H9 (cell line): ENCODE data around the gene PPP1R8. TPM values are rescaled to one million over a fixed set of nuclear protein-coding genes. Genes with fewer than 3 reads are reported as not detected.

Experiments
- DNase-seq: peaks from one replicate; pipeline ENCODE4 v3.0.0-alpha.2; 2017
- H2AFZ ChIP-seq: one replicate; pipeline ENCODE4 v1.6.1; 2013; ENCODE audit warnings: mild to moderate bottlenecking, low read length, control low read depth, moderate library complexity
- H2AK5ac ChIP-seq: 2 replicates; pipeline ENCODE4 v1.6.1; 2013; ENCODE audit warnings: low read length, control low read depth, mixed read lengths; ENCODE audit not compliant: insufficient read length
- H2BK120ac ChIP-seq: one replicate; pipeline ENCODE4 v1.6.1; 2013; ENCODE audit warnings: low read depth, mild to moderate bottlenecking, low read length, control low read depth, inconsistent platforms; ENCODE audit not compliant: poor library complexity, severe bottlenecking
- H2BK12ac ChIP-seq: 2 replicates; pipeline ENCODE4 v1.6.1; 2013; ENCODE audit warnings: low read length, control low read depth, mixed read lengths, low read depth; ENCODE audit not compliant: insufficient read length
- H2BK15ac ChIP-seq: 2 replicates; pipeline ENCODE4 v1.6.1; 2013; ENCODE audit warnings: low read depth, low read length, control low read depth
- H2BK20ac ChIP-seq: one replicate; pipeline ENCODE4 v1.6.1; 2013; ENCODE audit warnings: low read depth, mild to moderate bottlenecking, low read length, control low read depth, inconsistent platforms; ENCODE audit not compliant: poor library complexity, severe bottlenecking
- H2BK5ac ChIP-seq: 2 replicates; pipeline ENCODE4 v1.6.1; 2013; ENCODE audit warnings: low read length, control low read depth, mixed read lengths; ENCODE audit not compliant: insufficient read length
- H3K14ac ChIP-seq: 2 replicates; pipeline ENCODE4 v1.6.1; 2013; ENCODE audit warnings: low read length, control low read depth; ENCODE audit not compliant: insufficient read depth
- H3K18ac ChIP-seq: 2 replicates; pipeline ENCODE4 v1.6.1; 2013; ENCODE audit warnings: low read depth, mild to moderate bottlenecking, mixed read lengths, low read length, control low read depth; ENCODE audit not compliant: insufficient read length
- H3K23ac ChIP-seq: 2 replicates; pipeline ENCODE4 v1.6.1; 2013; ENCODE audit warnings: low read length, control low read depth, mixed read lengths, low read depth; ENCODE audit not compliant: insufficient read length
- H3K23me2 ChIP-seq: 2 replicates; pipeline ENCODE4 v1.6.1; 2013; ENCODE audit warnings: low read depth, mild to moderate bottlenecking, mixed read lengths, low read length, control low read depth; ENCODE audit not compliant: insufficient read length, poor library complexity, severe bottlenecking
- H3K27ac ChIP-seq: 2 replicates; pipeline ENCODE4 v1.5.1; 2013; ENCODE audit warnings: low read length, control low read depth, mixed read lengths, low read depth; ENCODE audit not compliant: insufficient read length
- H3K27me3 ChIP-seq: 2 replicates; pipeline ENCODE4 v1.6.1; 2013; ENCODE audit warnings: low read length, control low read depth, inconsistent platforms; ENCODE audit not compliant: insufficient read depth
- H3K4ac ChIP-seq: 2 replicates; pipeline ENCODE4 v1.6.1; 2013; ENCODE audit warnings: low read depth, mild to moderate bottlenecking, control low read depth, inconsistent platforms, low read length, moderate library complexity
- H3K4me1 ChIP-seq: 2 replicates; pipeline ENCODE4 v1.6.1; 2013; ENCODE audit warnings: low read length, control low read depth, inconsistent platforms; ENCODE audit not compliant: insufficient read depth
- H3K4me2 ChIP-seq: 2 replicates; pipeline ENCODE4 v1.6.1; 2013; ENCODE audit warnings: low read length, control low read depth, mixed read lengths; ENCODE audit not compliant: insufficient read length, insufficient read depth
- H3K56ac ChIP-seq: 2 replicates; pipeline ENCODE4 v1.6.1; 2013; ENCODE audit warnings: low read depth, mild to moderate bottlenecking, mixed read lengths, low read length, control low read depth; ENCODE audit not compliant: insufficient read length
- H3K79me1 ChIP-seq: 2 replicates; pipeline ENCODE4 v1.6.1; 2013; ENCODE audit warnings: low read depth, mild to moderate bottlenecking, moderate library complexity, low read length, control low read depth, inconsistent platforms; ENCODE audit not compliant: insufficient read depth, poor library complexity, severe bottlenecking
- H3K79me2 ChIP-seq: 2 replicates; pipeline ENCODE4 v1.6.1; 2013; ENCODE audit warnings: low read length, control low read depth, inconsistent platforms; ENCODE audit not compliant: insufficient read depth
- H3K9ac ChIP-seq: 2 replicates; pipeline ENCODE4 v1.6.1; 2013; ENCODE audit warnings: low read length, control low read depth, mixed read lengths; ENCODE audit not compliant: insufficient read length; ENCODE audit errors: extremely low read depth
- H3K9me3 ChIP-seq: one replicate; pipeline ENCODE4 v1.6.1; 2013; ENCODE audit warnings: low read depth, low read length, inconsistent platforms; ENCODE audit not compliant: control insufficient read depth
- H3T11ph ChIP-seq: one replicate; pipeline ENCODE4 v1.6.1; 2013; ENCODE audit warnings: mild to moderate bottlenecking, low read length, control low read depth, inconsistent platforms
- H4K20me1 ChIP-seq: one replicate; pipeline ENCODE4 v1.6.1; 2013; ENCODE audit not compliant: control insufficient read depth, insufficient read length, insufficient read depth
- H4K5ac ChIP-seq: 2 replicates; pipeline ENCODE4 v1.6.1; 2013; ENCODE audit warnings: low read depth, mild to moderate bottlenecking, mixed read lengths, low read length, control low read depth; ENCODE audit not compliant: insufficient read length
- H4K8ac ChIP-seq: replicated peaks from 2 replicates; pipeline ENCODE4 v1.6.1; 2013; ENCODE audit warnings: low read length, control low read depth, mixed read lengths, low read depth; ENCODE audit not compliant: insufficient read length
- H4K91ac ChIP-seq: 2 replicates; pipeline ENCODE4 v1.6.1; 2013; ENCODE audit warnings: low read depth, mild to moderate bottlenecking, moderate library complexity, mixed read lengths, low read length, control low read depth; ENCODE audit not compliant: insufficient read length
- H3K27ac Mint-ChIP-seq, 3 experiments: 2 replicates in 2 of 3; 3 replicates in 1 of 3; pipeline ENCODE4 v1.8.0; 2020 to 2021; ENCODE audit warnings: mixed read lengths in 3 of 3, mild to moderate bottlenecking in 1 of 3, moderate library complexity in 1 of 3
- H3K27me3 Mint-ChIP-seq: 2 replicates; pipeline ENCODE4 v1.8.0; 2021; ENCODE audit warnings: low read depth, mild to moderate bottlenecking, moderate library complexity, mixed read lengths
- H3K36me3 Mint-ChIP-seq, 3 experiments: 2 replicates in 2 of 3; 3 replicates in 1 of 3; pipeline ENCODE4 v1.8.0; 2020 to 2021; ENCODE audit warnings: low read depth in 3 of 3, mixed read lengths in 3 of 3; ENCODE audit not compliant: insufficient read depth in 1 of 3
- H3K4me1 Mint-ChIP-seq, 2 experiments: 2 replicates each; pipeline ENCODE4 v1.8.0; 2020; ENCODE audit warnings: mixed read lengths in 2 of 2
- H3K4me3 Mint-ChIP-seq, 2 experiments: 2 replicates in 1 of 2; 3 replicates in 1 of 2; pipeline ENCODE4 v1.8.0; 2020 to 2021; ENCODE audit warnings: mild to moderate bottlenecking in 2 of 2, mixed read lengths in 2 of 2, moderate library complexity in 1 of 2
- H3K9me3 Mint-ChIP-seq, 2 experiments: 2 replicates in 1 of 2; 3 replicates in 1 of 2; pipeline ENCODE4 v1.8.0; 2020; ENCODE audit warnings: mild to moderate bottlenecking in 2 of 2, mixed read lengths in 2 of 2, moderate library complexity in 1 of 2
- CTCF ChIP-seq: fragments of 200-600 bp; sonication (generic); conservative IDR thresholded peaks from 3 replicates; pipeline ENCODE4 v1.8.0; 2021; ENCODE audit warnings: antibody characterized with exemption, mild to moderate bottlenecking
- WGBS: extraction: QIAGEN DNeasy Blood & Tissue Kit; methylation state at CpG from one replicate; pipeline ENCODE4 v1.1.7; 2013; ENCODE audit warnings: missing lambda C conversion rate, low lambda C conversion rate, mixed read lengths; ENCODE audit not compliant: insufficient read length; ENCODE audit errors: extremely low coverage; 5-methylcytosine and 5-hydroxymethylcytosine counted together
- total RNA-seq: library from RNA; stranded (reverse); gene quantifications from 2 replicates; pipeline ENCODE4 v1.2.1, GENCODE V29; 2021

PPP1R8 gene
- total RNA-seq, 1 experiment from 2014 or later = 58.8 TPM

DNA sequence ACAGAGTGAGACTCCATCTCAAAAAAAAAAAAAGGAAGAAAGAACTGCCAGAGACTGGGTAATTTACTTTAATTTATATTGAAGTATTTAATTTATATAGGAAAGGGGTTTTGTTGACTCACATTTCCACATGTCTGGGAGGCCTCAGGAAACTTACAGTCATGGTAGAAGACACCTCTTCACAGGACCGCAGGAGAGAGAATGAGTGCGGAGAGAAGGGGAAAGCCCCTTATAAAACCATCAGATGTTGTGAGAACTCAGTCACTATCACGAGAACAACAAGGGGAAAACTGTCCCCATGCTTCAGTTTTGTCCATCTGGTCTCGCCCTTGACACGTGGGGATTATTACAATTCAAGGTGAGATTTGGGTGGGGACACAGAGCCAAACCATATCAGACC is 25.8 kb upstream of the PPP1R8 start:
- Mint-ChIP-seq H3K27me3 (no peaks in the 10 kb centered on the region), H3K9me3 (no peaks in the 10 kb centered on the region), H3K27ac (peak overlapping the region in 1 of 3 experiments; percentile 30; a peak in 2 of 7 replicates), H3K4me1 (peaks cover 14% of the 10 kb centered on the region in 2 experiments), H3K4me3 (no peak overlapping the region), H3K36me3 (peaks cover 1 to 14% (median 4%) of the 10 kb centered on the region in 3 experiments; a peak in 3 of 7 replicates)
- H3K79me1 ChIP-seq = no peaks in the 10 kb centered on the region
- no peaks in the 10 kb centered on the region for H4K20me1 ChIP-seq
- H4K8ac ChIP-seq = no peak overlapping the region
- H2BK20ac ChIP-seq = no peak overlapping the region
- H2AK5ac ChIP-seq = no peak overlapping the region
- TF ChIP-seq CTCF = no peak
- H4K5ac ChIP-seq = no peak overlapping the region
- H3K23ac ChIP-seq = no peak overlapping the region
- no CpG with 5 or more reads among the region's 5 CpGs for WGBS
- no peaks in the 10 kb centered on the region for H3K27me3 ChIP-seq
- H3K23me2 ChIP-seq = no peaks in the 10 kb centered on the region
- DNase-seq = no peak
- no peak overlapping the region for H3K56ac ChIP-seq
- no peak overlapping the region for H2BK15ac ChIP-seq
- H3K9ac ChIP-seq = no peak overlapping the region
- H2AFZ ChIP-seq = no peak overlapping the region
- H3K9me3 ChIP-seq = no peaks in the 10 kb centered on the region
- no peak overlapping the region for H2BK120ac ChIP-seq
- no peak overlapping the region for H2BK5ac ChIP-seq
- H3T11ph ChIP-seq = no peak overlapping the region
- peaks cover 3% of the 10 kb centered on the region for H3K4me1 ChIP-seq
- H3K27ac ChIP-seq = no peak overlapping the region
- no peak overlapping the region for H3K4me2 ChIP-seq
- no peak overlapping the region for H3K4ac ChIP-seq
- no peak overlapping the region for H3K18ac ChIP-seq
- no peak overlapping the region for H2BK12ac ChIP-seq
- H4K91ac ChIP-seq = no peak overlapping the region
- H3K79me2 ChIP-seq = no peaks in the 10 kb centered on the region
- H3K14ac ChIP-seq = no peak overlapping the region
